K562 (cell line): ENCODE data around the gene ZNF280D. TPM values are rescaled to one million over a fixed set of nuclear protein-coding genes. Genes with fewer than 3 reads are reported as not detected.

Source experiments
- ATAC-seq: fragments of 200-7000 bp; cut with Tn5 transposase; 3 replicates; pipeline ENCODE4 v1.9.1; 2020; ENCODE audit warnings: moderate library complexity
- BruUV-seq: library from RNA; stranded (reverse); fragments of 400-500 nt; replicated peaks from 2 replicates; lab custom pipeline; 2021; lab: Mats Ljungman, UMichigan
- CTCF ChIA-PET: fragments of 300-600 bp; formaldehyde crosslinking; extraction: SDS; loops from one replicate; lab custom pipeline; 2021; ENCODE audit warnings: low intra/inter-chr PET ratio; lab: Yijun Ruan, JAX
- POLR2A ChIA-PET: fragments of 300-600, 350-650 bp; sonication (Branson Sonifier 250); formaldehyde crosslinking; extraction: SDS; loops from one replicate; lab custom pipeline; 2021; ENCODE audit warnings: antibody characterized with exemption, inconsistent platforms; lab: Yijun Ruan, JAX
- DNase-seq, 4 experiments: peaks; one replicate each; pipeline versions ENCODE4 v3.0.0 to v3.0.0-alpha.2; 2011 to 2018; ENCODE audit warnings: low spot score in 3 of 4, mixed read lengths in 3 of 4; ENCODE audit errors: extremely low read depth in 1 of 4
- FAIRE-seq: peaks from 2 replicates; lab custom pipeline; 2011; peaks lifted over from hg19 to GRCh38; lab: Jason Lieb, UNC
- H2AFZ ChIP-seq: 2 replicates; pipeline ENCODE4 v1.6.0; 2011; ENCODE audit warnings: low read depth, low read length, control low read depth, inconsistent platforms
- H3K27ac ChIP-seq: fragments of 200-600 bp; 3 replicates; pipeline ENCODE4 v1.8.0; 2011; ENCODE audit warnings: low read depth, mild to moderate bottlenecking, control low read depth, inconsistent platforms, low read length, moderate library complexity, mixed read lengths; ENCODE audit errors: extremely low read depth
- H3K27me3 ChIP-seq, 2 experiments: fragments of 300-600 bp in 1 of 2; 2 replicates in 1 of 2; 3 replicates in 1 of 2; pipeline versions ENCODE4 v1.6.0 to v1.8.0; 2011; ENCODE audit warnings: inconsistent platforms in 2 of 2, low read length in 2 of 2, mild to moderate bottlenecking in 1 of 2, mixed read lengths in 1 of 2, moderate library complexity in 1 of 2; ENCODE audit not compliant: control insufficient read depth in 2 of 2, insufficient read depth in 2 of 2
- H3K36me3 ChIP-seq: fragments of 300-600 bp; 3 replicates; pipeline ENCODE4 v1.8.0; 2011; ENCODE audit warnings: mild to moderate bottlenecking, low read length, inconsistent platforms; ENCODE audit not compliant: control insufficient read depth, insufficient read depth
- H3K4me1 ChIP-seq, 2 experiments: fragments of 200-600 bp in 1 of 2; replicated peaks in 1 of 2; 2 replicates in 1 of 2; 3 replicates in 1 of 2; pipeline versions ENCODE4 v1.5.1 to v1.8.0; 2011; ENCODE audit warnings: inconsistent platforms in 2 of 2, low read length in 2 of 2, mild to moderate bottlenecking in 1 of 2, mixed read lengths in 1 of 2, moderate library complexity in 1 of 2; ENCODE audit not compliant: control insufficient read depth in 2 of 2, insufficient read depth in 2 of 2
- H3K4me2 ChIP-seq: 2 replicates; pipeline ENCODE4 v1.6.1; 2011; ENCODE audit warnings: low read length, control low read depth, inconsistent platforms, mixed read lengths; ENCODE audit not compliant: insufficient read depth
- H3K4me3 ChIP-seq: fragments of 200-600 bp; sonication (generic), shearing (Covaris generic); 2 replicates; pipeline ENCODE4 v1.5.1; 2016; ENCODE audit warnings: control low read depth, inconsistent platforms
- H3K79me2 ChIP-seq: fragments of 200-600 bp; 3 replicates; pipeline ENCODE4 v1.8.0; 2011; ENCODE audit warnings: low read length, inconsistent platforms; ENCODE audit not compliant: control insufficient read depth, insufficient read depth
- H3K9ac ChIP-seq, 2 experiments: 2 replicates each; pipeline versions ENCODE4 v1.6.0 to v1.6.1; 2011; ENCODE audit warnings: low read depth in 2 of 2, low read length in 2 of 2, control low read depth in 1 of 2, inconsistent platforms in 1 of 2, mild to moderate bottlenecking in 1 of 2, mixed read lengths in 1 of 2; ENCODE audit not compliant: insufficient read depth in 1 of 2
- H3K9me1 ChIP-seq: one replicate; pipeline ENCODE4 v1.6.0; 2011; ENCODE audit warnings: inconsistent platforms, mild to moderate bottlenecking, low read length, moderate library complexity; ENCODE audit not compliant: control insufficient read depth, insufficient read depth
- H3K9me3 ChIP-seq: replicated peaks from 2 replicates; pipeline ENCODE4 v1.5.1; 2011; ENCODE audit warnings: low read depth, low read length, inconsistent platforms; ENCODE audit not compliant: control insufficient read depth, insufficient read depth
- H4K20me1 ChIP-seq: replicated peaks from 2 replicates; pipeline ENCODE4 v1.6.1; 2011; ENCODE audit warnings: low read length, inconsistent platforms, mixed read lengths; ENCODE audit not compliant: control insufficient read depth, insufficient read depth
- ETV1 ChIP-seq: fragments of 450-650 bp; conservative IDR thresholded peaks from 2 replicates; pipeline ENCODE4 v1.6.1; 2016; ENCODE audit warnings: missing genetic modification characterization, control low read depth, low read depth, missing compliant biosample characterization
- GABPB2 ChIP-seq: fragments of 250-450 bp; sonication (Bioruptor Pico); conservative IDR thresholded peaks from 2 replicates; pipeline ENCODE4 v1.5.1; 2021; ENCODE audit warnings: mild to moderate bottlenecking
- HNRNPL ChIP-seq: fragments of 200-400 bp; formaldehyde crosslinking; IDR thresholded peaks from 2 replicates; pipeline ENCODE4 v1.6.1; 2017; ENCODE audit warnings: low read depth, mild to moderate bottlenecking, low read length
- HNRNPLL ChIP-seq: fragments of 200-400 bp; formaldehyde crosslinking; IDR thresholded peaks from 2 replicates; pipeline ENCODE4 v1.6.1; 2017; ENCODE audit warnings: low read length, low read depth, mild to moderate bottlenecking; ENCODE audit not compliant: poor library complexity, severe bottlenecking
- MAFK ChIP-seq: IDR thresholded peaks from 2 replicates; pipeline ENCODE4 v1.6.1; 2011; ENCODE audit warnings: low read length, improper control_type of control experiment
- MED1 ChIP-seq: sonication (generic); formaldehyde crosslinking; IDR thresholded peaks from 2 replicates; pipeline ENCODE4 v1.8.1; 2023; ENCODE audit warnings: missing genetic modification reagents, borderline replicate concordance
- PPARD ChIP-seq: fragments of 250-450 bp; sonication (Bioruptor Pico); IDR thresholded peaks from 2 replicates; pipeline ENCODE4 v1.8.0; 2022; ENCODE audit warnings: inconsistent platforms, mild to moderate bottlenecking, moderate library complexity
- RBM14 ChIP-seq: fragments of 200-400 bp; formaldehyde crosslinking; IDR thresholded peaks from 2 replicates; pipeline ENCODE4 v1.6.1; 2018; ENCODE audit warnings: low read depth, mild to moderate bottlenecking, low read length, moderate library complexity, borderline replicate concordance; ENCODE audit not compliant: insufficient read depth
- SMAD3 ChIP-seq: fragments of 450-650 bp; formaldehyde crosslinking; conservative IDR thresholded peaks from 2 replicates; pipeline ENCODE4 v1.4.0; 2020; ENCODE audit warnings: mild to moderate bottlenecking
- SMARCA4 ChIP-seq: fragments of 450-650 bp; IDR thresholded peaks from 2 replicates; pipeline ENCODE4 v1.6.1; 2016
- SRF ChIP-seq, 2 experiments: fragments of 250-450, 450-650 bp in 1 of 2; sonication (Bioruptor Pico) in 1 of 2; sonication (generic) in 1 of 2; formaldehyde crosslinking; IDR thresholded peaks; 2 replicates each; pipeline versions ENCODE4 v1.5.0 to v1.5.1; 2020 to 2022; ENCODE audit warnings: mild to moderate bottlenecking in 1 of 2, missing genetic modification reagents in 1 of 2
- TRIM24 ChIP-seq, 2 experiments: fragments of 450-650 bp; IDR thresholded peaks; 2 replicates each; pipeline ENCODE4 v1.6.1; 2016
- ZFP36 ChIP-seq: fragments of 150-350 bp; IDR thresholded peaks from 2 replicates; pipeline ENCODE4 v1.6.1; 2018; ENCODE audit warnings: low read length, low read depth; ENCODE audit not compliant: partially characterized antibody
- ZNF165 ChIP-seq: fragments of 250-450 bp; sonication (Bioruptor Pico); IDR thresholded peaks from 2 replicates; pipeline ENCODE4 v1.4.0; 2020; ENCODE audit warnings: borderline replicate concordance
- ZNF217 ChIP-seq: sonication (generic); formaldehyde crosslinking; IDR thresholded peaks from 2 replicates; pipeline ENCODE4 v1.8.0; 2022; ENCODE audit warnings: mild to moderate bottlenecking, missing genetic modification reagents
- ZNF274 ChIP-seq: IDR thresholded peaks from 2 replicates; pipeline ENCODE4 v1.6.1; 2011; ENCODE audit warnings: low read depth, mild to moderate bottlenecking, low read length, moderate library complexity, borderline replicate concordance
- WGBS: fragments of 100-300 bp; shearing (Covaris generic); methylation state at CpG from one replicate; pipeline ENCODE4 v1.1.6; 2016; ENCODE audit warnings: low coverage, mixed read lengths; ENCODE audit not compliant: insufficient coverage; ENCODE audit errors: missing lambda C conversion rate; 5-methylcytosine and 5-hydroxymethylcytosine counted together
- in situ Hi-C: fragments of 300-500 bp; cut with MboI; formaldehyde crosslinking; loops from 4 replicates; pipeline ENCODE4 v1.15.0; 2018; ENCODE audit warnings: inconsistent platforms, mixed read lengths
- intact Hi-C: fragments of 100-400 bp; cut with micrococcal nuclease; formaldehyde crosslinking; loops from 2 replicates; pipeline ENCODE4 v1.14.2; 2022
- polyA plus RNA-seq, 8 experiments: library from polyadenylated mRNA; depleted of rRNA in 4 of 8; stranded (reverse) in 5 of 8; unstranded in 3 of 8; fragments of >200 nt; fragmentation: Nextera tagmentation in 2 of 8; fragmentation: Illumina TruSeq in 1 of 8; extraction: Ambion mirVana in 2 of 8; extraction: Trizol in 1 of 8; gene quantifications; 2 replicates each; pipeline versions ENCODE4 v1.2.1 to v1.2.3, GENCODE V29; 2011 to 2014; ENCODE audit warnings: inconsistent platforms in 1 of 8, missing spikeins in 1 of 8
- total RNA-seq, 7 experiments: library from RNA; depleted of rRNA in 6 of 7; stranded (reverse); fragments of >200 nt in 6 of 7; fragmentation: Illumina TruSeq in 2 of 7; extraction: Trizol in 2 of 7; gene quantifications; 2 replicates each; pipeline versions ENCODE4 v1.2.1 to v1.2.3, GENCODE V29; 2011 to 2021; ENCODE audit warnings: low replicate concordance in 1 of 7
- TF ChIP-seq, protein P1 (sequence below): fragments of 250-450 bp; sonication (Bioruptor Pico); IDR thresholded peaks from 2 replicates; pipeline ENCODE4 v1.8.0; 2022; ENCODE audit warnings: inconsistent platforms
- TF ChIP-seq, protein P2 (sequence below), 2 experiments: IDR thresholded peaks; 2 replicates each; pipeline ENCODE4 v1.6.1; 2011; ENCODE audit warnings: borderline replicate concordance in 1 of 2, control low read depth in 1 of 2, low read depth in 1 of 2, low read length in 1 of 2, mild to moderate bottlenecking in 1 of 2, mixed read lengths in 1 of 2, moderate library complexity in 1 of 2; ENCODE audit not compliant: insufficient read depth in 1 of 2, insufficient read length in 1 of 2, poor library complexity in 1 of 2, severe bottlenecking in 1 of 2; ENCODE audit errors: extremely low read depth in 1 of 2

ZNF280D gene
- total and polyA plus RNA-seq, 9 of the 15 experiments (the other 6 are each of a cell fraction or from before 2014, with no cell fraction given) = 8.3 to 21.8 (median 18.4) TPM

DNA sequence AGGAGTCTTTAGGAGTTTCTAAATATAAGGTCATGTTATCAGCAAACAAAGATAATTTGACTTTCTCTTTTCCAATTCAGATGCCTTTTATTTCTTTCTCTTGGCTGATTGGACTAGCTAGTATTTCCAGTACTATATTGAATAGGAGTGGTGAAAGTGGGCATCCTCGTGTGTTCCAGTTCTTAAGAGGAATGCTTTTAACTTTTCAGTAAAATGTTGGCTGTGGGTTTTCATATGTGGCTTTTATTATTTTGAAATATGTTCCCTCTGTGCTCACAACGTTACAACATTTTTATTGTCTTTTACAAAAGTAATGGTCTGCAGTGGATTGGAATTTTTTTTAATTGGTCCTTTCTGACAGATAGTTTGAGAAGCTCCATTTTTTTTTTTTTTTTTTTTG lies 8.2 kb upstream of the ZNF280D start:
- in situ Hi-C loops (no loop called here), intact Hi-C loops (no loop called here)
- DNase-seq = no peak
- H3K4me3 ChIP-seq = no peak overlapping the region
- no peak overlapping the region for H3K9ac ChIP-seq
- H3K4me1 ChIP-seq = peaks cover 3 to 36% of the 10 kb centered on the region in 2 experiments; a peak in 3 of 5 replicates
- no peaks in the 10 kb centered on the region for H3K9me1 ChIP-seq
- no peaks in the 10 kb centered on the region for H3K27me3 ChIP-seq
- H2AFZ ChIP-seq = no peak overlapping the region
- 27% methylated on average over 2 of the region's 2 CpGs for WGBS
- no TSS peak for BruUV-seq
- no peaks in the 10 kb centered on the region for H4K20me1 ChIP-seq
- TF ChIP-seq HNRNPLL = no peak
- no peak for TF ChIP-seq SMAD3 (CRISPR knock-in tag)
- TF ChIP-seq, protein P1, sequence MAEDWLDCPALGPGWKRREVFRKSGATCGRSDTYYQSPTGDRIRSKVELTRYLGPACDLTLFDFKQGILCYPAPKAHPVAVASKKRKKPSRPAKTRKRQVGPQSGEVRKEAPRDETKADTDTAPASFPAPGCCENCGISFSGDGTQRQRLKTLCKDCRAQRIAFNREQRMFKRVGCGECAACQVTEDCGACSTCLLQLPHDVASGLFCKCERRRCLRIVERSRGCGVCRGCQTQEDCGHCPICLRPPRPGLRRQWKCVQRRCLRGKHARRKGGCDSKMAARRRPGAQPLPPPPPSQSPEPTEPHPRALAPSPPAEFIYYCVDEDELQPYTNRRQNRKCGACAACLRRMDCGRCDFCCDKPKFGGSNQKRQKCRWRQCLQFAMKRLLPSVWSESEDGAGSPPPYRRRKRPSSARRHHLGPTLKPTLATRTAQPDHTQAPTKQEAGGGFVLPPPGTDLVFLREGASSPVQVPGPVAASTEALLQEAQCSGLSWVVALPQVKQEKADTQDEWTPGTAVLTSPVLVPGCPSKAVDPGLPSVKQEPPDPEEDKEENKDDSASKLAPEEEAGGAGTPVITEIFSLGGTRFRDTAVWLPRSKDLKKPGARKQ = no peak
- TF ChIP-seq ZNF217 (CRISPR knock-in tag) = no peak
- no peak for TF ChIP-seq RBM14
- TF ChIP-seq PPARD (CRISPR knock-in tag) = no peak
- TF ChIP-seq ZFP36 = no peak
- no peak for TF ChIP-seq GABPB2 (CRISPR knock-in tag)
- no peak for TF ChIP-seq MED1
- TF ChIP-seq SRF (CRISPR knock-in tag; IDR thresholded peaks at IDR 0.05) = no peak
- no peak for TF ChIP-seq HNRNPL
- no peak for TF ChIP-seq MAFK
- no peak for TF ChIP-seq ZNF274
- TF ChIP-seq SMARCA4 = no peak
- TF ChIP-seq ETV1 (tag) = no peak
- no peak for TF ChIP-seq ZNF165 (CRISPR knock-in tag)
- TF ChIP-seq, protein P2, sequence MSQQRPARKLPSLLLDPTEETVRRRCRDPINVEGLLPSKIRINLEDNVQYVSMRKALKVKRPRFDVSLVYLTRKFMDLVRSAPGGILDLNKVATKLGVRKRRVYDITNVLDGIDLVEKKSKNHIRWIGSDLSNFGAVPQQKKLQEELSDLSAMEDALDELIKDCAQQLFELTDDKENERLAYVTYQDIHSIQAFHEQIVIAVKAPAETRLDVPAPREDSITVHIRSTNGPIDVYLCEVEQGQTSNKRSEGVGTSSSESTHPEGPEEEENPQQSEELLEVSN (IDR thresholded peaks at IDR 0.05; ENCODE audit: borderline replicate concordance in 1 of 2, extremely low read depth in 1 of 2, insufficient read depth in 1 of 2, insufficient read length in 1 of 2, low read depth in 1 of 2, low read length in 1 of 2, poor library complexity in 1 of 2, severe bottlenecking in 1 of 2) = no peak
- no peak for TF ChIP-seq TRIM24 (IDR thresholded peaks at IDR 0.05)
- no peak for FAIRE-seq
- H3K79me2 ChIP-seq = no peaks in the 10 kb centered on the region
- H3K27ac ChIP-seq = no peak overlapping the region
- no peaks in the 10 kb centered on the region for H3K36me3 ChIP-seq
- ChIA-PET CTCF (no interaction called here), POLR2A (interaction anchor here (2.9 kb wide), 1 partner anchor 17 kb away, joined by 15 read pairs; no protein-coding TSS in a partner anchor)
- no peak overlapping the region for H3K4me2 ChIP-seq
- H3K9me3 ChIP-seq = no peaks in the 10 kb centered on the region
- ATAC-seq = no peak
